GM06990 (cell line): Measurements from ENCODE around the gene NFE2L2.
A peak's percentile ranks its signal among the peaks of the same experiment; 100 is the strongest.

Experiments used
- DNase-seq: peaks from one replicate; pipeline ENCODE4 v3.0.0-alpha.2; 2011; ENCODE audit not compliant: insufficient read length; ENCODE audit errors: extremely low read depth
- H3K27me3 ChIP-seq: replicated peaks from 2 replicates; pipeline ENCODE4 v1.6.0; 2011; ENCODE audit warnings: low read length; ENCODE audit not compliant: control insufficient read depth, insufficient read depth
- H3K36me3 ChIP-seq: 2 replicates; pipeline ENCODE4 v1.5.1; 2011; ENCODE audit warnings: low read length; ENCODE audit not compliant: control insufficient read depth, insufficient read depth
- H3K4me3 ChIP-seq: replicated peaks from 2 replicates; pipeline ENCODE4 v1.5.1; 2011; ENCODE audit warnings: low read depth, mild to moderate bottlenecking, control low read depth, low read length
- TF ChIP-seq, protein P1 (sequence below): IDR thresholded peaks from 2 replicates; pipeline ENCODE4 v1.5.1; 2011; ENCODE audit warnings: low read length, control low read depth, mild to moderate bottlenecking, inconsistent platforms; ENCODE audit not compliant: insufficient read depth, poor library complexity, severe bottlenecking

The NFE2L2 gene

GRCh38 chr2:177262958-177263450, 1.5 kb downstream of the NFE2L2 start:
- no peaks in the 10 kb centered on the region for H3K36me3 ChIP-seq
- DNase-seq, result no peak
- TF ChIP-seq, protein P1, sequence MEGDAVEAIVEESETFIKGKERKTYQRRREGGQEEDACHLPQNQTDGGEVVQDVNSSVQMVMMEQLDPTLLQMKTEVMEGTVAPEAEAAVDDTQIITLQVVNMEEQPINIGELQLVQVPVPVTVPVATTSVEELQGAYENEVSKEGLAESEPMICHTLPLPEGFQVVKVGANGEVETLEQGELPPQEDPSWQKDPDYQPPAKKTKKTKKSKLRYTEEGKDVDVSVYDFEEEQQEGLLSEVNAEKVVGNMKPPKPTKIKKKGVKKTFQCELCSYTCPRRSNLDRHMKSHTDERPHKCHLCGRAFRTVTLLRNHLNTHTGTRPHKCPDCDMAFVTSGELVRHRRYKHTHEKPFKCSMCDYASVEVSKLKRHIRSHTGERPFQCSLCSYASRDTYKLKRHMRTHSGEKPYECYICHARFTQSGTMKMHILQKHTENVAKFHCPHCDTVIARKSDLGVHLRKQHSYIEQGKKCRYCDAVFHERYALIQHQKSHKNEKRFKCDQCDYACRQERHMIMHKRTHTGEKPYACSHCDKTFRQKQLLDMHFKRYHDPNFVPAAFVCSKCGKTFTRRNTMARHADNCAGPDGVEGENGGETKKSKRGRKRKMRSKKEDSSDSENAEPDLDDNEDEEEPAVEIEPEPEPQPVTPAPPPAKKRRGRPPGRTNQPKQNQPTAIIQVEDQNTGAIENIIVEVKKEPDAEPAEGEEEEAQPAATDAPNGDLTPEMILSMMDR, result no peak
- H3K27me3 ChIP-seq, result no peaks in the 10 kb centered on the region
- peak overlapping the region; percentile 94 for H3K4me3 ChIP-seq

GRCh38 chr2:177262092-177262491, 2.4 kb downstream of the NFE2L2 start:
- Histone ChIP-seq H3K36me3 (no peaks in the 10 kb centered on the region; the same call in 1 of the 2 replicates), H3K4me3 (peak overlapping the region; percentile 94)
- TF ChIP-seq, protein P1, result no peak

DNA sequence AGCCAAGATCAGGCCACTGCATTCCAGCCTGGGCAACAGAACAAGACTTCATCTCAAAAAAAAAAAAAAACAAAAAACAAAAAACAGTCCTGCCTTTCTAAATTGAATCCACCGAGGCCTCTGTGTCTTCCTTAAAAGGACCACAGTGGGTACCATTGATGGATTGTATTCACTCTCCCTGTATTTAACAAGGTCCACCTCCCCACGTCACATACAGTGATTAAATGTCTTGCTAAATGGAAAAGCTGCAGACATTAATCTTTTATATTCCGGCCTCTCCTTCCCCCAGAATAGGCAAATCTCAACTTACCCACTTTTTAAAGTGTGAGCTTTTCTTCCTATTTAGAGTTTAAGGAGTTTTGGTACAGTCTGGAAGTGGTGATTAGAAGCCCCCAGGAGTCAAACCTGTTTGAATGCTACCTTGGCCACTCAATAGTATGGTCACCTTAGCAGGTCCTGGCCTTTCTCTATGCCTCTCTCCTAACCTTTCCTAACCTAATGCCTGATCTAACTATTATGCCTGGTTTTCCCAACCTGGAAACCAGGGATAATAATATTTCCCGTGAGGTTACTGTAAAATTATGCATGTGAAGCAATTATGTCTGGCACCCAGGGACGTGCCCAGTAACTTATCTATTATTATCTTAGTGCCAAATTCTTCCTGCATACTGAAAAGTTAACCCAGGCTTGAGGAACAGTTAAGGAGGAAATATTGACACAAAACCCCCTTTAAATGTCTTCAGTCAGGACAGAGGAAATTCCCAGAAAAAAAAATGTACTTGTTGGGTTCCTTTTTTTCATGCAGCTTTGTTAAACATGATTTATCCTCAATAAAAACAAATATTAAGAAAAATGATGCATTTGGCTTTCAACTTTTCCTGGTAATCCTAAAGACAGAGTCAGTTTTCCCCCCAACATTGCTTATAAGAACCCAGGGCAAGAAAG, 3.1 kb downstream of the NFE2L2 start:
- DNase-seq, result no peak
- TF ChIP-seq, protein P1, result no peak
- Histone ChIP-seq H3K4me3 (peak overlapping the region; percentile 94), H3K36me3 (no peaks in the 10 kb centered on the region; the same call in 1 of the 2 replicates), H3K27me3 (no peaks in the 10 kb centered on the region)

More at GRCh38 chr2:177262092-177262491, 2.4 kb downstream of the NFE2L2 start:
- no peaks in the 10 kb centered on the region for H3K27me3 ChIP-seq
- DNase-seq, result no peak

- Histone ChIP-seq H3K27me3 (no peaks in the 10 kb centered on the region), H3K36me3 (no peaks in the 10 kb centered on the region; the same call in 1 of the 2 replicates), H3K4me3 (no peak overlapping the region)
- TF ChIP-seq, protein P1, result no peak
- no peak for DNase-seq
Observed at GRCh38 chr2:177260379-177260778, 4.1 kb downstream of the NFE2L2 start.

- Histone ChIP-seq H3K36me3 (no peaks in the 10 kb centered on the region; the same call in 1 of the 2 replicates), H3K4me3 (no peak overlapping the region), H3K27me3 (no peaks in the 10 kb centered on the region)
- TF ChIP-seq, protein P1, result no peak
- DNase-seq, result no peak
Observed at GRCh38 chr2:177258059-177258458, 6.5 kb downstream of the NFE2L2 start.
